ENCODE data around the gene TRDMT1. TPM values are rescaled to one million over a fixed set of nuclear protein-coding genes. Genes with fewer than 3 reads are reported as not detected.

Gene TRDMT1
- polyA plus RNA-seq, 1 donor from 2014 or later = 25.4 TPM

DNA sequence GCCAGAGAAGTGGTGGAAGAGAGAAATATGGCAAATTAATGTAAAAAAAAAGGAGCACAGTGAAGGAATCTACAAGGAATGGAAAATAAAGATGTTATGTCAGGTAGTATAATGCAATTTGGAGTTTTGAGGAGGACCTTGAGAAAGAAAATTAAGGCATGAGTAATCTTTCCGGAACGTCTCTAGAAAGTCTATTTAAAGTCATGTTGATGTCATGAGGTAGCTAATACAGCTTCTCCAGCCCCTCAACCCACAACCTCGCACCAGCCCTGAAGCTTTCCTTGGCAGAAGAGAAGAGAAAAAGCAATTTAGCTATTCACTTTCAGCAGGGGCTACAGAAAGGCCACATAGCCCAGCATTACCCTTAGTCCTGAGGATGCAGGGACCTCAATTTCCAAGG, 22.5 kb downstream of the TRDMT1 start:
- Histone ChIP-seq H2AFZ (ENCODE audit: low read depth, low read length) (no peak overlapping the region), H3K9ac (ENCODE audit: low read length) (no peak overlapping the region), H3K9me3 (ENCODE audit: low read length) (no peaks in the 10 kb centered on the region), H4K20me1 (ENCODE audit: insufficient read depth) (no peaks in the 10 kb centered on the region), H3K79me2 (replicated peaks; ENCODE audit: insufficient read depth, low read length) (peaks cover 6% of the 10 kb centered on the region), H3K4me2 (ENCODE audit: low read length) (no peak overlapping the region), H3F3A (ENCODE audit: insufficient read depth, low read length, poor library complexity, severe bottlenecking) (no peaks in the 10 kb centered on the region), H3K9me2 (ENCODE audit: insufficient read depth, low read length) (no peaks in the 10 kb centered on the region), H3K27me3 (ENCODE audit: insufficient read depth, low read depth, low read length) (no peaks in the 10 kb centered on the region), H3K36me3 (ENCODE audit: insufficient read depth, low read length) (no peaks in the 10 kb centered on the region), H3K27ac (ENCODE audit: low read length) (no peak overlapping the region), H3K4me3 (ENCODE audit: low read length) (no peak overlapping the region)
- TF ChIP-seq, protein P1, sequence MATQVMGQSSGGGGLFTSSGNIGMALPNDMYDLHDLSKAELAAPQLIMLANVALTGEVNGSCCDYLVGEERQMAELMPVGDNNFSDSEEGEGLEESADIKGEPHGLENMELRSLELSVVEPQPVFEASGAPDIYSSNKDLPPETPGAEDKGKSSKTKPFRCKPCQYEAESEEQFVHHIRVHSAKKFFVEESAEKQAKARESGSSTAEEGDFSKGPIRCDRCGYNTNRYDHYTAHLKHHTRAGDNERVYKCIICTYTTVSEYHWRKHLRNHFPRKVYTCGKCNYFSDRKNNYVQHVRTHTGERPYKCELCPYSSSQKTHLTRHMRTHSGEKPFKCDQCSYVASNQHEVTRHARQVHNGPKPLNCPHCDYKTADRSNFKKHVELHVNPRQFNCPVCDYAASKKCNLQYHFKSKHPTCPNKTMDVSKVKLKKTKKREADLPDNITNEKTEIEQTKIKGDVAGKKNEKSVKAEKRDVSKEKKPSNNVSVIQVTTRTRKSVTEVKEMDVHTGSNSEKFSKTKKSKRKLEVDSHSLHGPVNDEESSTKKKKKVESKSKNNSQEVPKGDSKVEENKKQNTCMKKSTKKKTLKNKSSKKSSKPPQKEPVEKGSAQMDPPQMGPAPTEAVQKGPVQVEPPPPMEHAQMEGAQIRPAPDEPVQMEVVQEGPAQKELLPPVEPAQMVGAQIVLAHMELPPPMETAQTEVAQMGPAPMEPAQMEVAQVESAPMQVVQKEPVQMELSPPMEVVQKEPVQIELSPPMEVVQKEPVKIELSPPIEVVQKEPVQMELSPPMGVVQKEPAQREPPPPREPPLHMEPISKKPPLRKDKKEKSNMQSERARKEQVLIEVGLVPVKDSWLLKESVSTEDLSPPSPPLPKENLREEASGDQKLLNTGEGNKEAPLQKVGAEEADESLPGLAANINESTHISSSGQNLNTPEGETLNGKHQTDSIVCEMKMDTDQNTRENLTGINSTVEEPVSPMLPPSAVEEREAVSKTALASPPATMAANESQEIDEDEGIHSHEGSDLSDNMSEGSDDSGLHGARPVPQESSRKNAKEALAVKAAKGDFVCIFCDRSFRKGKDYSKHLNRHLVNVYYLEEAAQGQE (IDR thresholded peaks at IDR 0.05; ENCODE audit: borderline replicate concordance) = no peak
- TF ChIP-seq POLR2AphosphoS5 (IDR thresholded peaks at IDR 0.05) = no peak
- TF ChIP-seq RAD21 (conservative IDR thresholded peaks at IDR 0.05) = no peak
- no peak for TF ChIP-seq MXI1 (conservative IDR thresholded peaks at IDR 0.05; ENCODE audit: poor library complexity, severe bottlenecking)
- no peak for TF ChIP-seq TAF1 (IDR thresholded peaks at IDR 0.05; ENCODE audit: low read depth)
- TF ChIP-seq EZH2 (IDR thresholded peaks at IDR 0.05; ENCODE audit: borderline replicate concordance, insufficient read depth, low read length, poor library complexity, severe bottlenecking) = no peak
- TF ChIP-seq, protein P2, sequence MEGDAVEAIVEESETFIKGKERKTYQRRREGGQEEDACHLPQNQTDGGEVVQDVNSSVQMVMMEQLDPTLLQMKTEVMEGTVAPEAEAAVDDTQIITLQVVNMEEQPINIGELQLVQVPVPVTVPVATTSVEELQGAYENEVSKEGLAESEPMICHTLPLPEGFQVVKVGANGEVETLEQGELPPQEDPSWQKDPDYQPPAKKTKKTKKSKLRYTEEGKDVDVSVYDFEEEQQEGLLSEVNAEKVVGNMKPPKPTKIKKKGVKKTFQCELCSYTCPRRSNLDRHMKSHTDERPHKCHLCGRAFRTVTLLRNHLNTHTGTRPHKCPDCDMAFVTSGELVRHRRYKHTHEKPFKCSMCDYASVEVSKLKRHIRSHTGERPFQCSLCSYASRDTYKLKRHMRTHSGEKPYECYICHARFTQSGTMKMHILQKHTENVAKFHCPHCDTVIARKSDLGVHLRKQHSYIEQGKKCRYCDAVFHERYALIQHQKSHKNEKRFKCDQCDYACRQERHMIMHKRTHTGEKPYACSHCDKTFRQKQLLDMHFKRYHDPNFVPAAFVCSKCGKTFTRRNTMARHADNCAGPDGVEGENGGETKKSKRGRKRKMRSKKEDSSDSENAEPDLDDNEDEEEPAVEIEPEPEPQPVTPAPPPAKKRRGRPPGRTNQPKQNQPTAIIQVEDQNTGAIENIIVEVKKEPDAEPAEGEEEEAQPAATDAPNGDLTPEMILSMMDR (IDR thresholded peaks at IDR 0.05; ENCODE audit: poor library complexity, severe bottlenecking) = no peak
- no peak for TF ChIP-seq EP300 (conservative IDR thresholded peaks at IDR 0.05; ENCODE audit: poor library complexity, severe bottlenecking)
- TF ChIP-seq SMC3 (conservative IDR thresholded peaks at IDR 0.05; ENCODE audit: poor library complexity) = no peak

DNA sequence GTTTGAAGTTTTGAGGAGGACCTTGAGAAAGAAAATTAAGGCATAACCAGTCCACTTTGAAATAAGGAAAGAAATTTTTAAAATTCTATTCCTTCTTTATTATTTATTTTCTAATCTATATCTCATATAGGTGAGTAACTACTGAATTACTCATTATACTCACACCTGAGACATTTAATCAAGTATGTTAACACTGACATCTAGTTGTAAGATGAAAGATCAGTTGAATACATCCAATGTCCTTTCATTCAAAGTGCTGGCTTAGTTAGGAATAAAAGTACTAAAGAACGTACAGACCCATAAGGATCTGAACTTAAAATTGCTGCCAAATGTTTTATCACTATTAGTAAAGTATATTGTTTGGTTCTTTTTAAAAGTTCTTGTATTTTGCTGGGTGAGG, 23.5 kb downstream of the TRDMT1 start:
- Histone ChIP-seq H3K79me2 (replicated peaks; ENCODE audit: insufficient read depth, low read length) (peaks cover 6% of the 10 kb centered on the region), H4K20me1 (ENCODE audit: insufficient read depth) (no peaks in the 10 kb centered on the region), H3F3A (ENCODE audit: insufficient read depth, low read length, poor library complexity, severe bottlenecking) (no peaks in the 10 kb centered on the region), H2AFZ (ENCODE audit: low read depth, low read length) (no peak overlapping the region), H3K27me3 (ENCODE audit: insufficient read depth, low read depth, low read length) (no peaks in the 10 kb centered on the region), H3K9me2 (ENCODE audit: insufficient read depth, low read length) (no peaks in the 10 kb centered on the region), H3K9me3 (ENCODE audit: low read length) (no peaks in the 10 kb centered on the region), H3K4me2 (ENCODE audit: low read length) (no peak overlapping the region), H3K36me3 (ENCODE audit: insufficient read depth, low read length) (no peaks in the 10 kb centered on the region), H3K4me3 (ENCODE audit: low read length) (no peak overlapping the region), H3K27ac (ENCODE audit: low read length) (no peak overlapping the region), H3K9ac (ENCODE audit: low read length) (no peak overlapping the region)
- TF ChIP-seq, protein P2 (IDR thresholded peaks at IDR 0.05; ENCODE audit: poor library complexity, severe bottlenecking) = no peak
- TF ChIP-seq MXI1 (conservative IDR thresholded peaks at IDR 0.05; ENCODE audit: poor library complexity, severe bottlenecking) (no peak), SMC3 (conservative IDR thresholded peaks at IDR 0.05; ENCODE audit: poor library complexity) (no peak), EZH2 (IDR thresholded peaks at IDR 0.05; ENCODE audit: borderline replicate concordance, insufficient read depth, low read length, poor library complexity, severe bottlenecking) (no peak), EP300 (conservative IDR thresholded peaks at IDR 0.05; ENCODE audit: poor library complexity, severe bottlenecking) (no peak), RAD21 (conservative IDR thresholded peaks at IDR 0.05) (no peak), POLR2AphosphoS5 (IDR thresholded peaks at IDR 0.05) (no peak), TAF1 (IDR thresholded peaks at IDR 0.05; ENCODE audit: low read depth) (no peak)
- TF ChIP-seq, protein P1 (IDR thresholded peaks at IDR 0.05; ENCODE audit: borderline replicate concordance) = no peak
